ENCODE data around the gene MLPH. TPM values are rescaled to one million over a fixed set of nuclear protein-coding genes. Genes with fewer than 3 reads are reported as not detected.

Gene MLPH
- total and polyA plus RNA-seq, 9 of the 15 experiments (the other 6 are each of a cell fraction or from before 2014, with no cell fraction given), result 0.22 TPM; not detected in 8

GRCh38 chr2:237601453-237602116 lies 114.5 kb downstream of the MLPH start:
- Histone ChIP-seq H3K9me3 (replicated peaks; ENCODE audit: control insufficient read depth, insufficient read depth, low read depth, low read length) (no peaks in the 10 kb centered on the region), H3K9ac (ENCODE audit: insufficient read depth in 1 of 2, low read depth in 2 of 2, low read length in 2 of 2) (no peak overlapping the region), H3K4me1 (replicated peaks in 1 of 2; ENCODE audit: control insufficient read depth in 2 of 2, insufficient read depth in 2 of 2, low read length in 2 of 2) (no peaks in the 10 kb centered on the region), H3K79me2 (ENCODE audit: control insufficient read depth, insufficient read depth, low read length) (no peaks in the 10 kb centered on the region), H3K9me1 (ENCODE audit: control insufficient read depth, insufficient read depth, low read length) (no peaks in the 10 kb centered on the region), H3K36me3 (ENCODE audit: control insufficient read depth, insufficient read depth, low read length) (no peaks in the 10 kb centered on the region), H4K20me1 (replicated peaks; ENCODE audit: control insufficient read depth, insufficient read depth, low read length) (no peaks in the 10 kb centered on the region), H2AFZ (ENCODE audit: low read depth, low read length) (no peak overlapping the region), H3K27me3 (ENCODE audit: control insufficient read depth in 2 of 2, insufficient read depth in 2 of 2, low read length in 2 of 2) (peaks cover 13 to 68% of the 10 kb centered on the region in 2 experiments), H3K4me2 (ENCODE audit: insufficient read depth, low read length) (no peak overlapping the region), H3K27ac (ENCODE audit: extremely low read depth, low read depth, low read length) (no peak overlapping the region), H3K4me3 (no peak overlapping the region)
- FAIRE-seq, result no peak
- in situ Hi-C loops (cut with MboI), result no loop called here
- BruUV-seq (replicated peaks), result no TSS peak
- no peak for TF ChIP-seq DMBX1 (CRISPR knock-in tag; IDR thresholded peaks at IDR 0.05; ENCODE audit: borderline replicate concordance)
- POLR2A ChIA-PET, result no interaction called here
- WGBS (ENCODE audit: insufficient coverage, low coverage, missing lambda C conversion rate), result 3% methylated on average over 11 of the region's 14 CpGs
- DNase-seq (ENCODE audit: extremely low read depth in 1 of 4, low spot score in 3 of 4), result no peak
- CTCF ChIA-PET (ENCODE audit: low intra/inter-chr PET ratio), result no interaction called here
- intact Hi-C loops (cut with micrococcal nuclease), result no loop called here
- ATAC-seq, result no peak

- intact Hi-C loops (cut with micrococcal nuclease) (no loop called here), in situ Hi-C loops (cut with MboI) (no loop called here)
- POLR2A ChIA-PET, result no interaction called here
- ATAC-seq (no peak), DNase-seq (ENCODE audit: extremely low read depth in 1 of 4, low spot score in 3 of 4) (no peak), FAIRE-seq (no peak)
- BruUV-seq (replicated peaks), result no TSS peak
- no peak overlapping the region for H2AFZ ChIP-seq (ENCODE audit: low read depth, low read length)
- no peaks in the 10 kb centered on the region for H3K9me3 ChIP-seq (replicated peaks; ENCODE audit: control insufficient read depth, insufficient read depth, low read depth, low read length)
- H3K4me1 ChIP-seq (replicated peaks in 1 of 2; ENCODE audit: control insufficient read depth in 2 of 2, insufficient read depth in 2 of 2, low read length in 2 of 2), result no peaks in the 10 kb centered on the region
- CTCF ChIA-PET (ENCODE audit: low intra/inter-chr PET ratio), result no interaction called here
- H3K27me3 ChIP-seq (ENCODE audit: control insufficient read depth in 2 of 2, insufficient read depth in 2 of 2, low read length in 2 of 2), result peaks cover 13 to 64% of the 10 kb centered on the region in 2 experiments
- H3K79me2 ChIP-seq (ENCODE audit: control insufficient read depth, insufficient read depth, low read length), result no peaks in the 10 kb centered on the region
- H3K9ac ChIP-seq (ENCODE audit: insufficient read depth in 1 of 2, low read depth in 2 of 2, low read length in 2 of 2), result no peak overlapping the region
- 0% methylated on average over 4 of the region's 7 CpGs for WGBS (ENCODE audit: insufficient coverage, low coverage, missing lambda C conversion rate)
- H3K4me3 ChIP-seq, result no peak overlapping the region
- H3K36me3 ChIP-seq (ENCODE audit: control insufficient read depth, insufficient read depth, low read length), result no peaks in the 10 kb centered on the region
- no peaks in the 10 kb centered on the region for H3K9me1 ChIP-seq (ENCODE audit: control insufficient read depth, insufficient read depth, low read length)
- H3K4me2 ChIP-seq (ENCODE audit: insufficient read depth, low read length), result no peak overlapping the region
- H4K20me1 ChIP-seq (replicated peaks; ENCODE audit: control insufficient read depth, insufficient read depth, low read length), result no peaks in the 10 kb centered on the region
- H3K27ac ChIP-seq (ENCODE audit: extremely low read depth, low read depth, low read length), result no peak overlapping the region
- TF ChIP-seq CBX2 (IDR thresholded peaks at IDR 0.05; ENCODE audit: insufficient read depth, low read length, poor library complexity, severe bottlenecking) (no peak), CAMTA2 (CRISPR knock-in tag; conservative IDR thresholded peaks at IDR 0.05) (no peak), ZKSCAN3 (CRISPR knock-in tag; IDR thresholded peaks at IDR 0.05) (no peak), ZNF280B (CRISPR knock-in tag; IDR thresholded peaks at IDR 0.05) (no peak), ARID3A (IDR thresholded peaks at IDR 0.05; ENCODE audit: borderline replicate concordance, low read depth, low read length) (no peak), ZBTB2 (IDR thresholded peaks at IDR 0.05) (no peak), TAF9B (IDR thresholded peaks at IDR 0.05; ENCODE audit: partially characterized antibody) (no peak), DMBX1 (CRISPR knock-in tag; IDR thresholded peaks at IDR 0.05; ENCODE audit: borderline replicate concordance) (no peak), SP1 (CRISPR knock-in tag; IDR thresholded peaks at IDR 0.05) (no peak), FOXK2 (conservative IDR thresholded peaks at IDR 0.05 in 1 of 2, IDR thresholded peaks at IDR 0.05 in 1 of 2; ENCODE audit: low read depth in 2 of 2) (no peak), CBFA2T2 (conservative IDR thresholded peaks at IDR 0.05) (no peak)
Measured at GRCh38 chr2:237602409-237602808, 115.4 kb downstream of the MLPH start.

Data from K562 (cell line).